ENCODE results near the gene PEAK1.
"Not testable (repeated sequence)": the region's sequence is repeated elsewhere in the genome, so short reads cannot be mapped to it uniquely, and the experiment has no call there.

The PEAK1 gene

GRCh38 chr15:77163781-77164384 lies 256.0 kb downstream of the PEAK1 start:
- no peak for DNase-seq

GRCh38 chr15:77162872-77163633 lies 256.9 kb downstream of the PEAK1 start:
- no peak for DNase-seq

DNA sequence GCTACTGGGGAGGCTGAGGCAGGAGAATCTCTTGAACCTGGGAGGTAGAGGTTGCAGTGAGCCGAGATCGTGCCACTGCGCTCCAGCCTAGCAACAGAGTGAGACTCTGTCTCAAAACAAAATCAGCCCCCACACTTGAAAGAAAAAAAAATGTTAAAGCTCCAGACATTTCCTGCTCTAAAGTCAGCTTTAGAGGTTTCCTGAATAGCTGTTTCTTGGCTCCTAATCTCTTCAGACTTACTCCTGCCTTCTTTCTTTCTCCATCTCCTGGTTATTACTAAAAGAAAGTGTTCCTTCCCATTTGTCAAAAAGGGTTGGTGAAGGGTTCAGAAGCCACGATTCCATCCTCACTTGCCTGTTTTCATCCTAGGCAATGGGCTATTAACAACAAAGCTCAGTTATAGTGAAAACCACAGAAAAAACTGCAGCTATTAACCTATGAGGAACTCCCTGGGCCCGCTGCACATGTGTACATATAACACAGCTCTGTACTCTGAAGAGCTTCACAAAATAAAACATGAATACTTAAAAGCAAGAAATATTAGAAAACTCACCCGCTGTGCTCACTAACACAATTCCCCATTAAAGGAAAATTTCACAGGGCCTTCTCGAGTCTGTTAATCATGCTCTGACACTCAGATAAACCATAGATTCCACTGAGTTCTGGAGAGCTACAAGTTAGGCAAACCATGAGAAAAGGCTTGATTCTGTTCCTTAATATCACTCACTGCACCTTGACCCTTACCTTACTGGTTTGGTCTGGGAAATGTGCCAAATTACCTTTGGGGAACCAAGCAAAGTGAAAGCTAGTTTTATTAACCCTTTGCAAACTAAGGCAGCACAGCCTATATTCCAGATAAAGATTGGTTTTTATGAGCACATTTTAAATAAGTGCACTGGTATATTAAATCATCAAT lies 259.1 kb downstream of the PEAK1 start:
- no peak for DNase-seq

- not testable (repeated sequence) for DNase-seq
These were observed 263.9 kb downstream of the PEAK1 start for GRCh38 chr15:77156000-77156399.

DNA sequence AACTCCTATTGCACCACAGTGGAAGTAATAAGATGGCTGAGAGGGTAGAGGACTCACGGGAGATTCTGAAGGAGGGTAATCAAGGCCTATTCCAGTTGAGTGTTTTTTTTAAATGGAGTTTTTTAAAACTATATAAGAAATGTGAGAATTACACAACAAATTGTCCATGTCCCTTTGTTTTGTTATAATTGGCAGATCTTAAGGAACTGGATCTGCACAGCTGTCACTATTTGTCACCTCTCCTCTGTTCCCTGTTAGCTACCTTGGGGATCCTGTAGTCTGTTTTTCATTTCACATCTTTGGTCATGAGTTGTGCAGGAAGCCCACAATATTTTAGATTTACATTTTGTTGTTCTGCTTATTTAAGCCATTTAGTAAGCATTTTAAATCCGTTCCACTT lies 271.7 kb downstream of the PEAK1 start:
- DNase-seq = no peak

DNA sequence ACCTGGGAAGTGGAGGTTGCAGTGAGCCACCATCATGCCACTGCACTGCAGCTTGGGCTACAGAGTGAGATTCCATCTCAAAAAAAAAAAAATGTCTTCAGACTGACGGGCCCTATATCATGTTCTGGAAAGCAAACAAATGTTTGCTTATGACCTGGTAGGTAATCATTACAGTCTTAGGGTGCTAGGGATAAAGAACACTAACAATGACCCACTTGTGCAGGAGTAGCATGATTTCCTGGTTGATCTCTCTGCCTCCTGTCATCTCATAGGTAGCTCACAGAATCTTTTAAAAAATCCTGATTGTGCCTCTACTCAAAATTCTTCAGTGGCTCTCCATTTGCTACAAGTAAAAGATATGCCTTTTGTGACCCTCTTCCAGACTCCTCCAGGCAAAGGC lies 274.5 kb downstream of the PEAK1 start:
- no peak for DNase-seq

GRCh38 chr15:77144492-77145070 lies 275.3 kb downstream of the PEAK1 start:
- no peak for DNase-seq

DNA sequence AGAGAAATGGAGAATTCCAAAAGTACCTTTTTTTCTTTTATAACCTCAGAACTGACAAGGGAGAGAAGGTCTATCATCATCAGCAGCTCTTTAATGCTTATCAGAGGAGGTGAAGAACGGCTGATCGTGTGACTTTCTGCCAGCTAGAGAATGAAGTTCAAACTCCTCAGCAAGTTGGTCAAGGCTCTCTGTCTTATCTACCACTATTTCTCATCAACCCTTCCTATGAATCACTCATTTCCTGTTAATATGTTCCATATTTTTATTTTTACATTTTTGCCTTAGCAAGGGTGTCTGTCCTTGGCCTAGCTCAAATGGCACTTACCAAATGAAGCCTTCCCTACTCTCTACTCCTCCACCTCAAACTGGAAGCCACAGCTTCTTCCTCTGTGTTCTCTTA lies 275.9 kb downstream of the PEAK1 start:
- DNase-seq = no peak

DNA sequence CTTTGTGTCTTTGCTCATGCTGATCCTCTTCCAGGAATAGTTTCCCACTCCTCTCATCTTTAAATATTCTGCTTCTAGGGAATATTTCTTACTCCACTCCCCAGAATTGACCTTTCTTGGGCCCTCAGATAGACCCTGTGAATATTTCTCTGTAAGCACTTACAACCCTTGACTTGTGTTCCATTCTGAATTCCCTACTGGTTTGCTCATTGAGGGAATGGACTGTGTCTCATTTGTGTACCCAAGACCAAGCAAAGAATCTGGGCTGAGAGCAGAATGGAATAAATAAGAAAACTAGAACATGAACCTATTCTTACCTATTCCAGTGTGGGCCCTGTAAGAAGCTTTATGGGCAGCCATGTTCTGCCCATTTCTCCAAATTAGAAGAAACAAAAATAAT lies 276.3 kb downstream of the PEAK1 start:
- no peak for DNase-seq

DNA sequence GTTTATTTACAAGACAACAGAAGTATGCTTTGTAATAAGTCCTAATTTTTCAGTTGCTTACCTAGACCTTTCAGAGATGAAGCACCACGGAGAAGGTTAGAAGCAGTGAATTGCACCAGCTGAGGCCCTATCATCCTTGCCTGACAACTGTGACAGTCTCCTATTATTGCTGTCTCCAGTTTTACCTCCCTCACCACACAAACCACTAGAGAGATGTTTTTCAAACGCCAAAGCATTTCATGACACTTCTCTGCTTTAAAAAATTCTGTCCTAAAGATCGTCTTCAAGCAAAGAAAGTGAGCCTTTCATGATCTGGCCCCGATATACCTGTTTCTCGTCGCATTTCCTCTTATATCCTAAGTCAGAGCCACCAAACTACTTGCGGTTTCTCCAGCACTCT lies 276.7 kb downstream of the PEAK1 start:
- DNase-seq = no peak

- DNase-seq = no peak
These were observed 279.7 kb downstream of the PEAK1 start for GRCh38 chr15:77140220-77140619.

DNA sequence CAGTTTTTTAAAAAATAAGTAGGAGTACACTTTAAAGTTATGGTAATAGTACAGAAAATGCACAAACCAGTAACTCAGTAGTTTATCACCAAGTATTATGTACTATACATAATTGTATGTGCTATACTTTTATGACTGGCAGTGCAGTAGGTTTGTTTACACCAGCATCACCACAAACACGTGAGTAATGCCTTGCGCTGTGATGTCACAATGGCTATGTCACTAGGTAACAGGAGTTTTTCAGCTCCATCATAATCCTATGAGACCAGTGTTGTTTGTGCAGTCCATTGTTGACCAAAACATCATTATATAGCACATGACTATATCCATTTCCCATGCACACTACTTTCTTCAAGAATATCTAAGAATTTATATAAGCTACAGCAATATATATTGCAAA lies 280.6 kb downstream of the PEAK1 start:
- no peak for DNase-seq

GRCh38 chr15:77138167-77138522 lies 281.8 kb downstream of the PEAK1 start:
- no peak for DNase-seq

DNA sequence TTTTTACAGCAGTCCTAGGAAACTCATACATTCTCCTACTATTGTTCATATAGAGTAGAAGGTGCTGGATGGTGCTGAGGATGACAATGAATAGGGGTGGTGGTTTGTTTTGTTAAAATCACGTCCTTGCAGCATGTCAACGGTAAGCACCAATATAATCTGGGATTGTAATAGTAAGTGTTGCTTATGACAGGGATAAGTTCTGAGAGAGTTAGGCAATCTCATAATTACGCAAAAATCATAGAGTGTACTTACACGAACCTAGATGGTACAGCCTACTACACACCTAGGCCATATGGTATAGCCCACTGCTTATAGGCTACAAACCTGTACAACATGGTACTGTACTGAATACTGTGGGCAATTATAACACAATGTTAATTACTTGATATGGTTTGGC lies 284.7 kb downstream of the PEAK1 start:
- no peak for DNase-seq

DNA sequence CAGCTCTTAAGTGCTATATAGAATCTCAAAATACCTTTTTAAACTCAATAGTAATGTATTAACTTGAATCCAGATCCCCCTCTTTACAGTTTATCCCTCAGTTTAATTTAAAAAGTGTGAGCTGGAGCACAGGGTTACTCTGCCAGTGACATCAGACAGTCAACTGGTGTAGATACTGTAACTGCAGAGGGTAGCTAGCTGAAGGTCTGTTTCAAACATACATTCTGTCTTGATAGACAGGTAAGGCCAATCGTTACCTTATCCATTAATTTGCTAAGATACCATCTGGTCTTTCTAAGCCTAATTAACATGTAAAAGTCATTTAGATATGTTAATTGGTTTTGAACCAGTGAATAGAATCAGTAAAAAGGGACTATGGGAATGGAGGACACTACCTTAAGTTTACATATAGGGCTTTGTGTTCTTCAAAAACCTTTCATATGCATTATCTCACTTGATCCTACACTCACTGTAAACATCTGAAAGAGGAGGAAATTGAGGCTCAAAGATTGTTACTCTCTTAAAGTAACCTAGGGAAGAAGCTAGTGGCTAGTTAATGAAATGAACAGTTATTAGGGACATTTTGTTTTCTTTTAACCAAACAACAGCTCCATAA lies 289.5 kb downstream of the PEAK1 start:
- no peak for DNase-seq

DNA sequence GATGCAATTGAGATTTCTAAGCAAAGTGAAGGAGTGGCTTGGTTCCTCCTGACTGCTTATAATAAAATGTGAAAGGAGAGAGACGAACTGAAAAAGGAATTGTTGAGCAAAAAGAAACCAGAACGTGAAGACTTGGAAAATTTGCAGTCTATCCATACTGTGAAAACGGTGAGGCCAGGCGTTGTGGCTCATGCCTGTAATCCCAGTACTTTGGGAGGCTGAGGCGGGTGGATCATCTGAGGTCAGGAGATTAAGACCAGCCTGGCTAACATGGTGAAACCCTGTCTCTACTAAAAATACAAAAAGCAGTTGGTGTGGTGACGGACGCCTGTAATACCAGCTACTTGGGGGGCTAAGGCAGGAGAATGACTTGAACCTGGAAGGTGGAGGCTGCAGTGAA lies 292.3 kb downstream of the PEAK1 start:
- no peak for DNase-seq

GRCh38 chr15:77126529-77127326 lies 293.2 kb downstream of the PEAK1 start:
- DNase-seq = peak; percentile 0

DNA sequence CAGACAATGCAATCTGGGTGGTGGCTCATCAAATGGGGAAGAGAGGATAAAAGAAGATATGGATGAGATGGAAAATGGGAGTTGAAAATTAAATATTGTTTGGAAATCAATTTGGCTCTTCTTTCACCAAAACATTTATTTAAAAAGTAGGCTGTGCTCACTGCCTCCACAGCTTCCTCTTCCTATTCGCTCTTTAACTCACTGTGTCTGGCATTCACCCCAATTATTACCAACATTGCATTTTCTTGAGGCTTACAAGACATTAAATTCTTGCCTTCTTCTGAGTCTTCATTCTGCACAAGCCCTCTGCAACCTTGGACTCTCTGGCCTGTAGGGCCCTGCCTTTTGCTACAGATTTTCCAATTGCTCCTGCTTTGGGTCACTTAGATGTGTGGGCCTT lies 296.1 kb downstream of the PEAK1 start:
- no peak for DNase-seq

DNA sequence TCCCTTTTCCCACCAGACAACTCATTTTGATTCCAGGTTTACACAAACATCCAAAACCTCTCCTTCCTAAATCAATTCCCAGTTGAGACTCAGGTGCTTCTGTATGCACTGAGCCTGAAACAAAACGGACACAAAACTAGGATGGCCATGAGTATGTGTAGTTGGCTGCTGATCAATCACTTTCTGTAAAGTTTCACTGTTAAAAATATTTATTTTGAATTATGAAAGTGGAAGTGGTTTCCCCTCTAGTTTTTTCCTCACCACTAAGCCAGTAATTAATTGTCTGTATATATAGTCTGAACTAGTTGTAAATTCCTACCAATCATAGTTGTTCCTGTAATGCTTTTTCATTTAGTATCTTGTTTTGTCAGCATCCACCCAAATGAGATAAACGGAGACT lies 297.3 kb downstream of the PEAK1 start:
- no peak for DNase-seq

DNA sequence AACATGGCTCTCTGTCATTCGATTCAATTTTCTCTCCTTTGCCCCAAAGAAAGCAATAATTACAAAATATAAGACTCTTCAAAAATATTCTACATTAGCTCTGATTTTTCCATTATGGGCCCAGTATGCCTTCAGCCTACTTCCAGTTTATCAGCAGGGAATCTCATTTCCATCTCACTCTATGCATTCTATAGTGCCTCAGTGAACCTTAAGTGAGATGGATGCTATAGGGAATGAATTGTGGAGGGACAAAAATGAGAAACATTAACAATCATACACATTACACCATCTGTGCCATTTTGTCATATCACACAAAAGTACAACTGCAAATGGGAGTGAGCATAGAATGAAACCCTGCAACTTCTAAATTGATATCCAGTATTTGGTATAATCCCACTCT lies 298.3 kb downstream of the PEAK1 start:
- DNase-seq = no peak

GRCh38 chr15:77120576-77120975 lies 299.3 kb downstream of the PEAK1 start:
- no peak for DNase-seq

- DNase-seq = no peak
These were observed 300.5 kb downstream of the PEAK1 start for GRCh38 chr15:77119446-77119845.
